ENCODE data around the gene GDPD4.

The GDPD4 gene

DNA sequence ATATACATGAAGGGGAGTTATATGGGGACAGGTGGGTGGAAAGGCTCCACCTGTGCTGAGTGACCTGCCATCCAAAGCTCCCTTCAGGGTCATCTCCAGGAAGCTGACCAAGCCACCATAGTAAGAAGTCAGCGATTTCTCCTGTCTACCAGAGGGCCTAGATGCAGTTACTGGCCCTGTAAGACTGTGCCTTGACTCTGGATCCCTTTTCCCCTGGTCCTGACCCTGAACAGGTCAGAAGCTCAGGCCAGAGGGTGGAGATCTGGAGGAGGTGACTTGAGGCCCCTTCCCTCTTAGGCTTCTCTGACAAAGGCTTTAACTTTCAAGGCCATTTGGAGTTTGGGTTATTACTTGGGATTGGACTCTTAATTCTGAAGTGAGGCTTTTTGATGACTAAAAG lies 69.7 kb downstream of the GDPD4 start:
- no peak overlapping the region for H3K4me3 ChIP-seq (ENCODE audit: low read length)

DNA sequence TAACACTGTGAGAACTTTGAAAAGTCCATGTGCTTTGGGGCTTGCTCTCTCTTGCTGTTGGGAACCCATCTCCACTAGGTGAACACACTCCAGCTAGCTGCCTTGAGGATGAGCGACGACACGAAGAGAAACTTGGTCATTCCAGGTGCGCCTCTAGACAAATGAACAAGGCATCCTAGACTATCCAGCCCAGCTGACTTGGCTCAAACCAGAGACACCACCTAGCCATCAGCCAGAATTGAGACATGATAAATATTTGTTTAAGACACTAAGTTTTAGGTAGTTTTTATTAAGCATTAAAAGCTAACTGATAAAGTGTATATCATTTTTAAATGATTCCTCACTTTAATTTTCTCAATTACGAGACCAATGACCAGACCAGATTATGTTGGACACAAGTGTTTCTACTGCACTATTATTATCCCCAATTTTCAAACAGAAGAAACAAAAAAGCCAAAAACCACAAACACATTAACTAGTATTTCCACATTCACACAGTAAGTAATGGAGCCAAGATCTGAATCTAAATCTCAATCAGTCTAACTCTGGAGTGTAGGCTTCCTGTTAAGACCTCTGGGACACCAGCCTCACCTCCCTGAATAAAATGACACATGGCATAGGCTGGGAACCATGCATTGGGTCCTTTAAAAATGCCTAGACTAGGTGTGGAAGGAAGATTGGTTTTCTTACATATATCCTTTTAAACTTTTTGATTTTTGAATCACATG lies 70.4 kb downstream of the GDPD4 start:
- no peaks in the 10 kb centered on the region for H3K4me1 ChIP-seq (ENCODE audit: control insufficient read depth, insufficient read depth, low read length)
- no peak overlapping the region for H3K4me2 ChIP-seq (ENCODE audit: low read length)
- H3K36me3 ChIP-seq (ENCODE audit: insufficient read depth, low read length) = no peaks in the 10 kb centered on the region
- H3K9me3 ChIP-seq (replicated peaks; ENCODE audit: low read length) = no peaks in the 10 kb centered on the region
- no peak overlapping the region for H3K4me3 ChIP-seq (ENCODE audit: low read length)
- H3K9ac ChIP-seq (ENCODE audit: low read depth, low read length) = no peak overlapping the region
- no peaks in the 10 kb centered on the region for H3K27me3 ChIP-seq (ENCODE audit: control insufficient read depth, insufficient read depth, low read length)

More for the DNA sequence above, 69.7 kb downstream of the GDPD4 start:
- H3K9ac ChIP-seq (ENCODE audit: low read depth, low read length) = no peak overlapping the region
- H3K4me2 ChIP-seq (ENCODE audit: low read length) = no peak overlapping the region
- H3K36me3 ChIP-seq (ENCODE audit: insufficient read depth, low read length) = no peaks in the 10 kb centered on the region
- H3K4me1 ChIP-seq (ENCODE audit: control insufficient read depth, insufficient read depth, low read length) = no peaks in the 10 kb centered on the region
- no peaks in the 10 kb centered on the region for H3K27me3 ChIP-seq (ENCODE audit: control insufficient read depth, insufficient read depth, low read length)
- H3K9me3 ChIP-seq (replicated peaks; ENCODE audit: low read length) = no peaks in the 10 kb centered on the region

DNA sequence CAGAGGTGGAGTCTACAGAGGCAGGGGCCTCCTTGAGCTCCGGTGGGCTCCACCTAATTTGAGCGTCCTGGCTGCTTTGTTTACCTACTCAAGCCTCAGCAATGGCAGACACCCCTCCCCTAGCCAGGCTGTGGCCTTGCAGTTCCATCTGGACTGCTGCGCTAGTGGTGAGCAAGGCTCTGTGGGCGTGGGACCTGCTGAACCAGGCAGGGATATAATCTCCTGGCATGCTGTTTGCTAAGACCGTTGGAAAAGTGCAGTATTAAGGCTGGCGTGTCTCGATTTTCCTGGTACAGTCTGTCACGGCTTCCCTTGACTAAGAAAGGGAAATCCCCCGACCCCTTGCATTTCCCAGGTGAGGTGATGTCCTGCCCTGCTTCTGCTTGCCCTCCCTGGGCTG lies 77.7 kb downstream of the GDPD4 start:
- Histone ChIP-seq H3K27me3 (ENCODE audit: control insufficient read depth, insufficient read depth, low read length) (peaks cover 5% of the 10 kb centered on the region), H3K4me2 (ENCODE audit: low read length) (no peak overlapping the region), H3K36me3 (ENCODE audit: insufficient read depth, low read length) (no peaks in the 10 kb centered on the region), H3K4me1 (ENCODE audit: control insufficient read depth, insufficient read depth, low read length) (no peaks in the 10 kb centered on the region), H3K4me3 (ENCODE audit: low read length) (no peak overlapping the region), H3K9me3 (replicated peaks; ENCODE audit: low read length) (no peaks in the 10 kb centered on the region), H3K9ac (ENCODE audit: low read depth, low read length) (no peak overlapping the region)

DNA sequence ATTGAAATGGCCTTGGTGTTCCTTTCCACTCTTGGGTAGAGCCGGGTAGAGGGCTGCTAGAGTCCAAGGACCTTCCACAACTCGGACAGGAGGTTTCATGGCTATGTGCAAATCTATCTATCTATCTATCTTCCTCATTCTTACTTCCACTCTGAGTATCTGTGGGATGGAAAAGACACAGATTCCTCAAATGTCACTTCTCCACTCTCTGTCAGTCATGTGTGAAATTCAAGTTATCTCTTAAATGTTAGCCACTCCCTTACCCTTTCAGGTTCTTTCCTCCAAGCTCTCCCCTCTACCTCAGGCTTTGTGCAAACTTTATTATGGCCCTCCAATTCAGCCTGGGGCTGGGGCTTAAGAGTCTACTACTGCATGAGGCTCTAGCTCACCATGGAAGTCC lies 84.3 kb downstream of the GDPD4 start:
- H3K36me3 ChIP-seq (ENCODE audit: insufficient read depth, low read length) = no peaks in the 10 kb centered on the region
- no peak overlapping the region for H3K9ac ChIP-seq (ENCODE audit: low read depth, low read length)
- H3K4me2 ChIP-seq (ENCODE audit: low read length) = no peak overlapping the region
- H3K27me3 ChIP-seq (ENCODE audit: control insufficient read depth, insufficient read depth, low read length) = peaks cover 10% of the 10 kb centered on the region
- no peaks in the 10 kb centered on the region for H3K9me3 ChIP-seq (replicated peaks; ENCODE audit: low read length)
- no peaks in the 10 kb centered on the region for H3K4me1 ChIP-seq (ENCODE audit: control insufficient read depth, insufficient read depth, low read length)
- H3K4me3 ChIP-seq (ENCODE audit: low read length) = no peak overlapping the region

DNA sequence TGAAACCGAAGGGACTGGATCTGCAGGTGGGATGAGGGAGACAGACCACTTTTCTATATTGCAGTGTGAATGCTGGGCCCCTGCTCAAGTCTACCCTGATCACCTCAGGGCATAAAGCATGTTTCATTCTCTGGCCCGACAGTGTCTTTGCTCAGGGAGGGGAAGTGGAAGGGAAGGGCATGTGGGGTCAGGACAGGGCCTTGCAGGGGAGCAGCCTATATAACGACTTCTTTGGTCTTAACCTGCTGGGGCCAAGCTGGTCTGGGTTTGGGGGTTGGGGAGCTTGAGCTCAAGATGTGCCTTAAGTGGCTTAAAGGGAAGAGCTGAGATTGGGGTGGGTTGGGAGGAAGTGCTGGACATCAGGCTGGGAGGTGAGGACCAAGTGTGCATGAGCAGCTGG lies 86.4 kb downstream of the GDPD4 start:
- Histone ChIP-seq H3K9me3 (replicated peaks; ENCODE audit: low read length) (no peaks in the 10 kb centered on the region), H3K27me3 (ENCODE audit: control insufficient read depth, insufficient read depth, low read length) (peaks cover 10% of the 10 kb centered on the region)

DNA sequence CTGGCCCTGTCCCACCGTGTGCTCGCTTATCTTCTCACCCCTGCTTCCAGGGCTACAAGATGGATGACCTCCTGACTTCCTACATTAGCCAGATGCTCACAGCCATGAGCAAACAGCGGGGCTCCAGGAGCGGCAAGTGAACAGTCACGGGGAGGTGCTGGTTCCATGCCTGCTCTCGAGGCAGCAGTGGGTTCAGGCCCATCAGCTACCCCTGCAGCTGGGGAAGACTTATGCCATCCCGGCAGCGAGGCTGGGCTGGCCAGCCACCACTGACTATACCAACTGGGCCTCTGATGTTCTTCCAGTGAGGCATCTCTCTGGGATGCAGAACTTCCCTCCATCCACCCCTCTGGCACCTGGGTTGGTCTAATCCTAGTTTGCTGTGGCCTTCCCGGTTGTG lies 86.9 kb downstream of the GDPD4 start:
- no peaks in the 10 kb centered on the region for H3K36me3 ChIP-seq (ENCODE audit: insufficient read depth, low read length)
- no peak overlapping the region for H3K4me2 ChIP-seq (ENCODE audit: low read length)
- no peak overlapping the region for H3K9ac ChIP-seq (ENCODE audit: low read depth, low read length)
- no peak overlapping the region for H3K4me3 ChIP-seq (ENCODE audit: low read length)
- no peaks in the 10 kb centered on the region for H3K4me1 ChIP-seq (ENCODE audit: control insufficient read depth, insufficient read depth, low read length)
- H3K9me3 ChIP-seq (replicated peaks; ENCODE audit: low read length) = no peaks in the 10 kb centered on the region
- H3K27me3 ChIP-seq (ENCODE audit: control insufficient read depth, insufficient read depth, low read length) = peaks cover 10% of the 10 kb centered on the region

More for the DNA sequence above, 86.4 kb downstream of the GDPD4 start:
- Histone ChIP-seq H3K36me3 (ENCODE audit: insufficient read depth, low read length) (no peaks in the 10 kb centered on the region), H3K4me2 (ENCODE audit: low read length) (no peak overlapping the region), H3K4me1 (ENCODE audit: control insufficient read depth, insufficient read depth, low read length) (no peaks in the 10 kb centered on the region), H3K9ac (ENCODE audit: low read depth, low read length) (no peak overlapping the region), H3K4me3 (ENCODE audit: low read length) (no peak overlapping the region)

DNA sequence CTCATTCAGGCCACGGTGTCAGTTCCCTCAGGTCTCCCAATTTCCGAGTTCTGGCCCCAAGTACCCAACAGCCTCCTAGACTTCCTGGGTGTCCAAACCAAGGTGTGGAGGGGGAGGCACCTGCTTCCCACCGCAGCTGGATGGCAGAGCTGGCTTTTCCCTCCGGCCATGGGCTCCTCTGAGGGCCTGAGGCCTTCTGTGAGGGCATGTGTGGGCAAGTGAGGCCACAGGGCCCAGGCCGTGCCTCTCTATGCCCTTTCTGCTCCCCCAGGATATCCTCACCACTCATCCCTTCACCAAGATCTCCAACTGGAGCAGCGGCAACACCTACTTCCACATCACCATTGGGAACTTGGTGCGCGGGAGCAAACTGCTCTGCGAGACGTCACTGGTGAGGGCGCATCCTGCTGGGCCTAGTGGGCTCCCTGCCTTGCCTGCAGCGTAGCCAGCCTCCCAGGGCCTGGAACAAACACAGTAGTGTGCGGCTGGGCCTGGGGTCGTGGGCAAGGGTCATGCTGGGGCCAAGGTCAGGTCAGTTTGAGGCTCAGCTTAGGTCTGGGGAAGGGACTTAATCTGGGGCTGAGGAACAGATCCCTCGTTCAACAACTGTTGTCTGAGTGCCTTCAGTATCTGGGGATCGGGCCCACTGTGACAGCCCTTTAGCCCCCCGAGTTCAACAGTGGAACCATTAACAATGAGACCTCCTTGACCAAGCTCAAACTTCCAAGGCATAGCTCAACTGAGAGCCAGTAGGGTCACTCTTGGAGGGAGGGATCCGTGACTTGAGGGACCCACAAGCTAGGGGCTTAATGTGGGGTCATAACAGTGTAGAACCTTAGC lies 87.7 kb downstream of the GDPD4 start:
- Histone ChIP-seq H3K4me3 (ENCODE audit: low read length) (no peak overlapping the region), H3K36me3 (ENCODE audit: insufficient read depth, low read length) (no peaks in the 10 kb centered on the region), H3K9ac (ENCODE audit: low read depth, low read length) (no peak overlapping the region), H3K4me2 (ENCODE audit: low read length) (no peak overlapping the region), H3K9me3 (replicated peaks; ENCODE audit: low read length) (no peaks in the 10 kb centered on the region), H3K4me1 (ENCODE audit: control insufficient read depth, insufficient read depth, low read length) (no peaks in the 10 kb centered on the region), H3K27me3 (ENCODE audit: control insufficient read depth, insufficient read depth, low read length) (peaks cover 10% of the 10 kb centered on the region)

DNA sequence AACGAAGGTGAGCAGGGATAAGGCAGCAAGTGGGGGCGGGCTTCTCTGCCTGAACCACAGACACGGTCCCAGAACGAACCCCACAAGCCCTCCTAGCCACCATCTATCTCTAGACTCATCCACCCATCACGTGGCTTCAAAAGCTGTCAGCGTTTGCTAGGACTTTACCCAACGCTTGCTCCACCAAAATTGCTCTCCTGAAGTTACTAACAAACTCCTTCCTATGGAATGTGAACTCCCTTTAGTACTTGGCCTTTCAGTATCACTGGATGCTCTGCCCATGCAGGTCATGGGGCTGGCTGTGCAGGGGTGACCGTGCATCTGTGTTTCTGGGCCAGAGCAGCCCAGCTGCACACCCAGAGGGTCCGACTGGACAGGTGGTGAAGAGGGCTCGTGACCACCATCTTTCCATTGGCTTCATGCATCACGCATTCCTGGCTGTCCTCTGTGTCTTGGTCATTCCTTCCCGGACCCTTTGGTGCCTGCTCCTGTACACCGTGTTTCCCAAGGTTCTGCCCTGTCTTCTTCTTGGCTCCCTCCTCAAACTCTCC lies 88.4 kb downstream of the GDPD4 start:
- Histone ChIP-seq H3K36me3 (ENCODE audit: insufficient read depth, low read length) (no peaks in the 10 kb centered on the region), H3K4me1 (ENCODE audit: control insufficient read depth, insufficient read depth, low read length) (no peaks in the 10 kb centered on the region), H3K27me3 (ENCODE audit: control insufficient read depth, insufficient read depth, low read length) (peaks cover 10% of the 10 kb centered on the region), H3K4me2 (ENCODE audit: low read length) (no peak overlapping the region), H3K9me3 (replicated peaks; ENCODE audit: low read length) (no peaks in the 10 kb centered on the region), H3K4me3 (ENCODE audit: low read length) (no peak overlapping the region), H3K9ac (ENCODE audit: low read depth, low read length) (no peak overlapping the region)

DNA sequence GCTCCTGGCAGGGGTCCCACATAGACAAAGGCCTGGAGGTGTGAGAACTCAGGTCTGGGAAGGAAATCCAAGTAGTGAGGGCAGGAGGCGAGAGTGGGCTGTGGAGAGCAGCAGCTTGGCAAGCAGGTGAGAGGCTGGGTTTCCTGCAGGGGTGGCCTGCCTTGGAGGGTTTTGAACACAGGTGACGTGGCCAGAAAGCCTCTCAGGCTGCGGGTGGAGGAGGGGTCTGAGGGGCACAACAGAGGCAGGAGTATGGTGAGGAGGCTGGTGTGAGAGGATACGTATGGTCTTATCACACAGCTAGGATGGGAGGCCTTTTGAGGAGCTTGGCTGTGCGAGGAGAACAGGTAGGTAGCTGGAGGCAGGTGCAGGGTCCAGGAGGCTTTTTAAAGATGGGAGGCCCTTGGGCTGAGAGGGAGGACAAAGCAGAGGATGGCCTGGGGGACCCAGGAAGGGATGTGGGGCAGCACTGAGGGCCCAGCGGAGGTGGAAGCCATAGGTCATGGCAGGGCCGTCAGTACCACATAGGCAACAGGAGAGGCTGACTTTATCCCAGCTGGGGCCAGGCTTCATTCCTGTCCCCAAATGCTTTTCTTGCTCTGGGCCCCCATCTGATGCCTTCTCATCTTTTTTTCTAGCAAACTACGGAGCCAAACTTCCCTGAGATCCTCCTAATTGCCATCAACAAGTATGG lies 89.0 kb downstream of the GDPD4 start:
- H3K27me3 ChIP-seq (ENCODE audit: control insufficient read depth, insufficient read depth, low read length) = peaks cover 10% of the 10 kb centered on the region
- no peaks in the 10 kb centered on the region for H3K36me3 ChIP-seq (ENCODE audit: insufficient read depth, low read length)
- H3K4me3 ChIP-seq (ENCODE audit: low read length) = no peak overlapping the region
- H3K9me3 ChIP-seq (replicated peaks; ENCODE audit: low read length) = no peaks in the 10 kb centered on the region
- no peak overlapping the region for H3K9ac ChIP-seq (ENCODE audit: low read depth, low read length)
- H3K4me2 ChIP-seq (ENCODE audit: low read length) = no peak overlapping the region
- no peaks in the 10 kb centered on the region for H3K4me1 ChIP-seq (ENCODE audit: control insufficient read depth, insufficient read depth, low read length)

DNA sequence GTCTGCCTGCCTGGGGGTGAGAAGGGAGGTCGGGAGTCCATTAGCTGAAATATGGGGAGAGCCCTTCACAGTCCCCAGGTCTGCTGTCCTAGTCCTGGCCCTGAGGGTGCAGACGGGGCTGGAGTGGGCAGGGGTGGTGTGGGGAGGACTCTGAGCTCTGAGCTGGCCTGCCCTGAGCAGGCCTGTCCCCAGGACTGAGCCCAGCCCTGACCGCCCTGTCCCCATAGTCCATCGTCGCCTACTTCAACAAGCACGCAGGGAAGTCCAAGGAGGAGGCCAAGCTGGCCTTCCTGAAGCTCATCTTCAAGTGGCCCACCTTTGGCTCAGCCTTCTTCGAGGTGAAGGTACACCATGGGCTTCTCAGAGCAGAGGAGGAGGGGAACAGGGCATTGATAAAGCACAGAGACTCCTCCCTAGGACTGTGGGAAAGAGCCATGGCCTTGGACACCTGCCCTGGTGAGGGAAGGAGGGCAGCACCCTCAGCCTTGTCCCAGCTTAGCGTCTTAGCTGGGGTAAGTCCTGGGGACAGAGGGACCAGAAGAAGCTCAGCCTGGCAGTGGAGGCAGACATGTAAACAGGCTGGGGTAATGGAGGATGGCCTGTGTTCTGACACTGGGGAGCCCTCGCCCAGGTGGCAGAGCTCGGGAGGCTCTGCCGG lies 89.8 kb downstream of the GDPD4 start:
- Histone ChIP-seq H3K9ac (ENCODE audit: low read depth, low read length) (no peak overlapping the region), H3K27me3 (ENCODE audit: control insufficient read depth, insufficient read depth, low read length) (peaks cover 10% of the 10 kb centered on the region), H3K4me1 (ENCODE audit: control insufficient read depth, insufficient read depth, low read length) (no peaks in the 10 kb centered on the region), H3K36me3 (ENCODE audit: insufficient read depth, low read length) (no peaks in the 10 kb centered on the region), H3K9me3 (replicated peaks; ENCODE audit: low read length) (no peaks in the 10 kb centered on the region), H3K4me2 (ENCODE audit: low read length) (no peak overlapping the region), H3K4me3 (ENCODE audit: low read length) (no peak overlapping the region)

DNA sequence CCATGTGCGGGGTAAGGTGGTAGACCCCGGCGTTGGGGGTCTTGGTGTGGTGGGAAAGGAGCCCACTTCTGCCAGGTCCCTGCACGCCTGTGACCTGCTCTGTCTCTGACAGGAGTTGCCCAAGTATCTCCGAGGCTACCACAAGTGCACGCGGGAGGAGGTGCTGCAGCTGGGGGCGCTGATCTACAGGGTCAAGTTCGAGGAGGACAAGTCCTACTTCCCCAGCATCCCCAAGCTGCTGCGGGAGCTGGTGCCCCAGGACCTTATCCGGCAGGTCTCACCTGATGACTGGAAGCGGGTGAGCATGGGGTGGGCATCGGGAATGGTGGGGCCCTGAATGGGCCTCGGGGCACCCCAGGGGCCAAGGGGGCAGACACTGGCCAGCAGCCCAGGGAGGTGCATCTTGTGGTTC lies 90.4 kb downstream of the GDPD4 start:
- H3K4me1 ChIP-seq (ENCODE audit: control insufficient read depth, insufficient read depth, low read length) = no peaks in the 10 kb centered on the region
- no peaks in the 10 kb centered on the region for H3K36me3 ChIP-seq (ENCODE audit: insufficient read depth, low read length)
- H3K4me3 ChIP-seq (ENCODE audit: low read length) = no peak overlapping the region
- H3K9me3 ChIP-seq (replicated peaks; ENCODE audit: low read length) = no peaks in the 10 kb centered on the region
- no peak overlapping the region for H3K9ac ChIP-seq (ENCODE audit: low read depth, low read length)
- no peak overlapping the region for H3K4me2 ChIP-seq (ENCODE audit: low read length)
- peaks cover 4% of the 10 kb centered on the region for H3K27me3 ChIP-seq (ENCODE audit: control insufficient read depth, insufficient read depth, low read length)

All from skeletal muscle satellite cell (primary cell).